KMS-11 (cell line): Measurements from ENCODE around the gene F3.

Experiments used
- H2AFZ ChIP-seq: fragments of 200-600 bp; sonication (generic); 2 replicates; pipeline ENCODE4 v1.6.1; 2016; ENCODE audit warnings: antibody characterized with exemption, mixed run types, low read depth
- H3K27ac ChIP-seq: fragments of 200-600 bp; sonication (generic); 2 replicates; pipeline ENCODE4 v1.6.1; 2016; ENCODE audit warnings: mild to moderate bottlenecking, mixed run types
- H3K27me3 ChIP-seq: fragments of 200-600 bp; sonication (generic); 2 replicates; pipeline ENCODE4 v1.6.1; 2017; ENCODE audit warnings: mild to moderate bottlenecking, low read depth, mixed run types, moderate library complexity; ENCODE audit not compliant: insufficient read depth
- H3K36me3 ChIP-seq: fragments of 200-600 bp; sonication (generic); 2 replicates; pipeline ENCODE4 v1.6.1; 2017; ENCODE audit warnings: mild to moderate bottlenecking, mixed run types; ENCODE audit not compliant: insufficient read depth
- H3K4me1 ChIP-seq: fragments of 200-600 bp; sonication (generic); 2 replicates; pipeline ENCODE4 v1.6.1; 2016; ENCODE audit warnings: mild to moderate bottlenecking, low read depth, mixed run types; ENCODE audit not compliant: poor library complexity, severe bottlenecking
- H3K4me2 ChIP-seq: fragments of 200-600 bp; sonication (generic); 2 replicates; pipeline ENCODE4 v1.7.0; 2016; ENCODE audit warnings: mild to moderate bottlenecking, mixed run types
- H3K4me3 ChIP-seq: fragments of 200-600 bp; sonication (generic); IDR thresholded peaks from 2 replicates; pipeline ENCODE4 v1.6.1; 2017; ENCODE audit warnings: low read depth, low read length, mixed read lengths; ENCODE audit not compliant: insufficient read depth
- H3K79me2 ChIP-seq: fragments of 200-600 bp; sonication (generic); 2 replicates; pipeline ENCODE4 v1.6.1; 2016; ENCODE audit warnings: low read depth, mixed run types; ENCODE audit not compliant: insufficient read depth
- H3K9ac ChIP-seq: fragments of 200-600 bp; sonication (generic); 2 replicates; pipeline ENCODE4 v1.6.1; 2016; ENCODE audit warnings: mild to moderate bottlenecking, mixed run types
- H4K20me1 ChIP-seq: fragments of 200-600 bp; sonication (generic); 2 replicates; pipeline ENCODE4 v1.6.1; 2016; ENCODE audit warnings: mild to moderate bottlenecking, mixed run types; ENCODE audit not compliant: insufficient read depth
- TF ChIP-seq, protein P1 (sequence below): fragments of 200-600 bp; sonication (generic); conservative IDR thresholded peaks from 2 replicates; pipeline ENCODE4 v1.6.1; 2017; ENCODE audit warnings: low read depth, mild to moderate bottlenecking, antibody characterized with exemption, low read length, moderate library complexity, mixed read lengths

F3 gene

DNA sequence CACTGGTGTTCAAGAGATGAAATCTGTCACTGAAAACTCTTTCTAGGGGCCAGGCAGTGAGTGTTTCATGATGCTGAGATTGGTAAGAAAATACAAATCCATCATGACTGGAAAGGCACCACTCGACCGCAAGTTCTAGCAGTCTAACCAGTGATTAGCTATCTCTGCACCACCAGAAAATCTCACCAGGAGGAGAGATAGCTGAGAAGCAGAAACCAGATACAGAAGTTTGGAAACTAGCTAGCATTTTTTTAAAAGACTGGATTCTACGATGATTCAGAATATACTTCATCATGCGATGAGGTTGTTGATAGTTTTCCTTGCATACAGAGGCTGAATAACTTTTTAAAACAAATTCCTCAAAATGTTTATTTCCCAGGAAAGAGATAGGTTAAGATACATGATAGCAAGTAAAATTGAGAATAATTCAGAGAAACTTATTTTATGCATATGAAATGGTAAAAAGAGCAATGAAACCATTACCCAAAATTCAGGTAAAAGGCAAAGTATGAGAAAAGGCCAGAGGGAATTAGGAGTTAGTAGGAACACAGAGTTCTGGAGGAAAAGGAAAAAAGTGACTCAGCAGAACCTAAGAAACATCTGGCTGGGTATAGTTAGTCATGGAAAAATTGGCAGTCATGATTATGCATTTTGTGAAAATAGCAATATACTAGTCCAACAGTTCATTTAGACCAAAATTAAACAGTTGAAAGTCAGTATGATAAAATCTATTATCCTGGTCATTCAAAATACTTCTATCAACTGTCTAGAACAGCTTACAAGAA, 3.3 kb upstream of the F3 start:
- no peaks in the 10 kb centered on the region for H3K27me3 ChIP-seq
- no peak overlapping the region for H2AFZ ChIP-seq
- no peak overlapping the region for H3K4me2 ChIP-seq
- TF ChIP-seq, protein P1, sequence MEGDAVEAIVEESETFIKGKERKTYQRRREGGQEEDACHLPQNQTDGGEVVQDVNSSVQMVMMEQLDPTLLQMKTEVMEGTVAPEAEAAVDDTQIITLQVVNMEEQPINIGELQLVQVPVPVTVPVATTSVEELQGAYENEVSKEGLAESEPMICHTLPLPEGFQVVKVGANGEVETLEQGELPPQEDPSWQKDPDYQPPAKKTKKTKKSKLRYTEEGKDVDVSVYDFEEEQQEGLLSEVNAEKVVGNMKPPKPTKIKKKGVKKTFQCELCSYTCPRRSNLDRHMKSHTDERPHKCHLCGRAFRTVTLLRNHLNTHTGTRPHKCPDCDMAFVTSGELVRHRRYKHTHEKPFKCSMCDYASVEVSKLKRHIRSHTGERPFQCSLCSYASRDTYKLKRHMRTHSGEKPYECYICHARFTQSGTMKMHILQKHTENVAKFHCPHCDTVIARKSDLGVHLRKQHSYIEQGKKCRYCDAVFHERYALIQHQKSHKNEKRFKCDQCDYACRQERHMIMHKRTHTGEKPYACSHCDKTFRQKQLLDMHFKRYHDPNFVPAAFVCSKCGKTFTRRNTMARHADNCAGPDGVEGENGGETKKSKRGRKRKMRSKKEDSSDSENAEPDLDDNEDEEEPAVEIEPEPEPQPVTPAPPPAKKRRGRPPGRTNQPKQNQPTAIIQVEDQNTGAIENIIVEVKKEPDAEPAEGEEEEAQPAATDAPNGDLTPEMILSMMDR: no peak
- no peaks in the 10 kb centered on the region for H3K4me1 ChIP-seq
- H3K79me2 ChIP-seq: no peaks in the 10 kb centered on the region
- no peaks in the 10 kb centered on the region for H3K36me3 ChIP-seq
- H3K9ac ChIP-seq: no peak overlapping the region
- no peak overlapping the region for H3K4me3 ChIP-seq
- H3K27ac ChIP-seq: no peak overlapping the region
- H4K20me1 ChIP-seq: no peaks in the 10 kb centered on the region

DNA sequence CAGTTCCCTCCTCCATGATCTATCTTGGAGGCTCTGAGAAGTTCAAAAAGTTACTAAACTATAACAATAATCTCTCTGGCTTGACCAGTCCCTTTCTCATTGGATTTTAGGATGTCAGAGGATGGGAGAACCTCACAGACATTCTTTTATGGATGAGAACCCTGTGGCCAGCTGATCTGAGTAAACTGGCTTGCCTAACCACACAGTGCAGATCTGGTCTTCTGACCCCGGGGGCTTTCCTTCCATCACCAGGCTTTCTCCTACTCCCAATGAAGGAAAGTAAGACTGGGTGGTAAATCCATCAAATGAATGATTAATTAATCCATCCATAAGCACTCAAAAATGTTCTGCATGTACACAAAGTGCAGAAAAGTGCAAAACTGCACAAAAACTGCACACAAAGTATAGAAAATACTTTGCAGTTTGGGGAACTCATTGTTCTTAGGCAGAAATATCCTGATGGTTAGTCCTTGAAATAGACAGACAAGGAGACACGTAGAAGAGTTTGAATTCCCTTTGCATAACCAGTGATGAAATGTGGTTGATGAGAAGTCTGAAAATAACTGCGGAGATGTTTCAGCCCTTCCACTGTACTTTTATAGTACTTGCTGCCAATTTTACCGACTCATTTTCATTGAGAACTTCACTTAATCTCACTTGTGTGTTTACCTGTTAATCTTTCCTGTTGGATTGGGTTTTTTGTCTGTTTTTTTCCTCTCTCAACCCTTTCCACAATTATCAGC, 2.5 kb upstream of the F3 start:
- no peaks in the 10 kb centered on the region for H3K27me3 ChIP-seq
- no peak overlapping the region for H3K4me3 ChIP-seq
- H3K79me2 ChIP-seq: no peaks in the 10 kb centered on the region
- no peak overlapping the region for H3K4me2 ChIP-seq
- no peak overlapping the region for H2AFZ ChIP-seq
- H4K20me1 ChIP-seq: no peaks in the 10 kb centered on the region
- TF ChIP-seq, protein P1: no peak
- no peak overlapping the region for H3K27ac ChIP-seq
- no peak overlapping the region for H3K9ac ChIP-seq
- no peaks in the 10 kb centered on the region for H3K4me1 ChIP-seq
- no peaks in the 10 kb centered on the region for H3K36me3 ChIP-seq

DNA sequence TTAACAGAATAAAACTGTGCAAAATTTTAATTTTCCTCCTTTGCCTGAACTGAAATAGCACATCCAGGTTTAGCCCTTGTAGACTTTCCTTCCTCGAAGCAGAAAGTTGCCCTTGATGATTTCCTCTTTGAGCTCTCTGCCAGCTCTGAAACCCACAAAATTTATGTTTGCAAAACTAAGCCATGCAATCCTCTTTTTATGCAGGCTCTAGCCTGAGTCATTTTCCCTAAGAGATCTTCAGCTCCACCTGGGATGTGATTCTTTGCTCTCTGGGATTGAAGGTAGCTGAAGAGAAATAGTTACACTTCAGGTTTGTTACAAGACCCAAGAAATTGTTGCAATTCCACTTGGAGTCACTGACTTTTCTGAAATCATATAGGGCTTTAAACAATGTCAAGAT, 1.4 kb upstream of the F3 start:
- TF ChIP-seq, protein P1: no peak
- H3K4me3 ChIP-seq: no peak overlapping the region
- no peaks in the 10 kb centered on the region for H3K4me1 ChIP-seq
- H3K27me3 ChIP-seq: no peaks in the 10 kb centered on the region
- H4K20me1 ChIP-seq: no peaks in the 10 kb centered on the region
- H3K4me2 ChIP-seq: no peak overlapping the region
- no peaks in the 10 kb centered on the region for H3K79me2 ChIP-seq
- H3K27ac ChIP-seq: no peak overlapping the region
- no peak overlapping the region for H2AFZ ChIP-seq
- no peaks in the 10 kb centered on the region for H3K36me3 ChIP-seq
- no peak overlapping the region for H3K9ac ChIP-seq

DNA sequence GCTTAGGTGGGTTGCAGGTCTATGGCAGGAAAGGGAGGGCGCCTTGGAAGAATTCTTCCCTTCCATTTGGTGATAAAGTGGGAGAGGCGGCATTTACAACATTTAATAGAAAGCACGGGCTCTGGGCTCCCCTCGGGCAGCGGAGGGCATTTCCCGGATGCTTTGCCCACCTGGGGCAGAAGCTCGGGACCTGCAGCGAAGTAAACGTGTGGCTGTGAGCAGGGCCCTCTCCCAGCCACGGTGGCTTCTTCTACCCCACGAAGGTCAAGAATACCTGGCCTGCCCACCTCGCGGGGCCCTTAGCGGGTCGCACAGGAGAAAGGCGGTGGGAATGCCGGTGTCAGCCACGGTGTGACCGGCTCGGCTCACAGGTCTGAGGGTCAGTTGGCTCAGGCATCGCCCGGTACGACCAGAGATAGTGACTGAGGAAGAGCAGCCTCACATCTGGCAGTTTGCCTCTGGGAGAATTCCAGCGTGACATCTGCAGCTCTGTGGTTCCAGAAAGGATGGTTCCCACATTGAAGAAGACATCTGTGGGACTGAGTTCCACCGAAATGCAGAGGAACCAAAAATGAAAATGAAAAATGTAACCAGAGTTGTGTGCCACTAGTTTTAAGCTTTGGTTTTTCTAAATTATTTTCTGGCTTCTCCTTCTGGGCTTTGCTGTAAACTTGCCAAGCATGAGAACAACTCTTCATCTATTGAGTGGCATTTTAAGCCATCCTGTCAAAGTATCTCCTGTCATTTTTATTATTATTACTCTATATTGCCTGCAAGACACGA, 720 bp upstream of the F3 start:
- Histone ChIP-seq H3K4me2 (peak overlapping the region; percentile 51), H3K27ac (no peak overlapping the region), H3K27me3 (no peaks in the 10 kb centered on the region), H3K4me3 (no peak overlapping the region), H3K36me3 (no peaks in the 10 kb centered on the region), H2AFZ (peak overlapping the region; percentile 83), H3K9ac (peak overlapping the region; percentile 34; the same call in 1 of the 2 replicates), H4K20me1 (no peaks in the 10 kb centered on the region), H3K79me2 (no peaks in the 10 kb centered on the region), H3K4me1 (no peaks in the 10 kb centered on the region)
- TF ChIP-seq, protein P1: no peak
